WI38 (cell line): ENCODE data around the gene MINK1.

ENCODE experiments used
- H3K4me3 ChIP-seq: 2 replicates; pipeline ENCODE4 v1.5.1; 2011; ENCODE audit warnings: low read depth, mild to moderate bottlenecking, control low read depth, low read length
- CTCF ChIP-seq: IDR thresholded peaks from 2 replicates; pipeline ENCODE4 v1.5.1; 2012; ENCODE audit warnings: low read depth, mild to moderate bottlenecking, control low read depth, low read length

The MINK1 gene

GRCh38 chr17:4789701-4789950 lies 43.5 kb upstream of the MINK1 start:
- TF ChIP-seq CTCF = no peak

DNA sequence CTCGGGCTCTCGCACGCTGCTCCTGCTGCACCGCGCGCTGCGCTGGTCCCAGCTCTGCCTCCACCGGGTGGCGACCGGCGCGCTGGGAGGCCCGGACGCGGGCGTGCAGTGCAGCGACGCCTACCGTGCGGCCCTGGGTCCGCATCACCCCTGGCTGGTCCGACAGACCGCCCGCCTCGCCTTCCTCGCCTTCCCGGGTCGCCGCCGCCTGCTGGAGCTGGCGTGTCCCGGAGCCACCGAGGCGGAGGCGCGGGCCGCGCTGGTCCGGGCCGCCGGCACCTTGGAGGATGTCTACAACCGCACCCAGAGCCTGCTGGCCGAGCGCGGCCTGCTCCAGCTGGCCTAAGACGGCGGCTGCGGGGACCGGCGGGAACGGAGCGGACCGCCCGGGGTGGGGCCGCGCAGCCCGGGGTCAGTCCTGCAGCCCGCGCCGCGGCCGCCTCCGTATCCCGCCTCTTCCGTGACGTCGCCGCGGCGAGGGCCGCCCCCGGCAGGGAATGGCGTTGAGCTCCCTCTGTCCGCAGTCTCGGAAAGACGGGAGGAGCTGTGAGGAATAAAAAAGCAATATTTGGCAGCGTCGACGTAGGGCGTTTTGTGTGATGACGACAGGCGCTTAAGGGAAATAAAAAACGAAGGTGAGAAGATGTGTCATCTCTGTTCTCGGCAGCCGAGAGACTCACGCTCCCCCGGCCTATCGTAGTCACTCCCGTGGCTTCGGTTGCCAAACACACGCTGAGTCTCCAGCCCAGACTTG lies 43.0 kb upstream of the MINK1 start:
- peak; percentile 78 for TF ChIP-seq CTCF
- H3K4me3 ChIP-seq = peak overlapping the region; percentile 62

More at GRCh38 chr17:4789701-4789950, 43.5 kb upstream of the MINK1 start:
- H3K4me3 ChIP-seq = peak overlapping the region; percentile 62

GRCh38 chr17:4790705-4791088 lies 42.4 kb upstream of the MINK1 start:
- peak overlapping the region; percentile 62 for H3K4me3 ChIP-seq
- no peak for TF ChIP-seq CTCF

DNA sequence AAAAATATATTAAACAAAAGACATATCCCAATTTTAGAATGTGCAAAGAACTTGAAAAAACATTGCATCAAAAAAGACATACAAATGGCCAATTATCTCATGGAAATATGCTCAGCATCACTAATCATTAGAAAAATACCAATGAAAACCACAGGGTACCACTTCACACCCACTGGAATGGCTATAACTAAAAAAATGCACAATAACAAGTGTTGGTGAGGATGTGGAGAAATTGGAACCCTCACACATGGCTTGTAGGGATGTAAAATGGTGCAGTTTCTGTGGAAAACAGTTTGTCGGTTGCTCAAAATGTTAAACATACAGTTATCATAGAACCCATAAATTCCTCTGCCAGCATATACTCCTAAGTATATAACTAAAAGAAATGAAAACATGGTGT lies 38.0 kb upstream of the MINK1 start:
- TF ChIP-seq CTCF = no peak
- H3K4me3 ChIP-seq = no peak overlapping the region

DNA sequence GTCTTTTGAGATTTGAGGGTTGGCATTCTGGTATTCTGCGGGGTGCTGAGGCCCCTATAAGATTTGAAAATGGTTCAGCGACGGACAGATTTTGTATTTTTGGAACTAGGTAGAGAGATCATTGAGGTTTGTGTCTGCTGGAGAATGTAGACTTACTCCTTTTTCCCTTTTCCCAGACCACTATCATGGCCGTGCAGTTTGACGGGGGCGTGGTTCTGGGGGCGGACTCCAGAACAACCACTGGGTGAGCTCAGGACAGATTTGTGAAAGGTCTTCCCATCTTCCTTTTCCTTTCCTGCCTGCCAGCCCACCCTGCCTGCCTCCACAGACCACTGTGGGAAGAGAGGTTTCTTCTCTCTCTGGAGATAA lies 36.6 kb upstream of the MINK1 start:
- H3K4me3 ChIP-seq = peak overlapping the region; percentile 98
- no peak for TF ChIP-seq CTCF

DNA sequence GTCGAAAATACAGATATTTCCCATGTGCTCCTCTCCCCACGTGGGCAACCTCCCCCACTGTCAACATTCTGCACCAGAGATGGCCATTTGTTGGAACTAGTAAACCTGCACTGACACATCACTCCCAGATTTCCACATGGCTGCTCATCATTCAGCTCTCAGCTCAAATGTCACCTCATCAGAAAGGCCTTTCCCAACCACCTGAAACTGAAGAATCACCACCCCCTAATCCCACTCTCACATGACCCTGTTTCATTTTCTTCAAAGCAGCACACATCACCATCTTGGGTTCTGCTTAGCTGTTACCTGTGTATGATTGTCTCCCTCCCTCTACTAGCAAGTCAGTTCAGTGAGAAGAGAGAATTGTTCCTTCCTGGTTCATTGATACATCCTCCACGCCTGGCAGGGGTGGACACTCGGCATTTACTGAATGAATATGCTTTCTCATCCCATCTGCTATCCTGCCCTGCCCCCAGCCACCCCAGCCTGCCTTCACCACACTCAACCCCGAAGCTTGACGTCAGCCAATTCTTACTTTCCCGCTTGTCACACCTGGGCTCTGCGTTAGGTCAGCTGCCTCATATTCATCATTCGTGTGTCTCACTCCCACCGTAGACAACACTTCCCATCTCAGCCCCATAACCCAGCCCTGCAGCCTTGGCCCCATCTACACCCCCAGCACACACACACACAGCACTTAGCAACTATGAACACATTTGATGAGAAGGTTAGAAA lies 32.5 kb upstream of the MINK1 start:
- TF ChIP-seq CTCF = no peak

DNA sequence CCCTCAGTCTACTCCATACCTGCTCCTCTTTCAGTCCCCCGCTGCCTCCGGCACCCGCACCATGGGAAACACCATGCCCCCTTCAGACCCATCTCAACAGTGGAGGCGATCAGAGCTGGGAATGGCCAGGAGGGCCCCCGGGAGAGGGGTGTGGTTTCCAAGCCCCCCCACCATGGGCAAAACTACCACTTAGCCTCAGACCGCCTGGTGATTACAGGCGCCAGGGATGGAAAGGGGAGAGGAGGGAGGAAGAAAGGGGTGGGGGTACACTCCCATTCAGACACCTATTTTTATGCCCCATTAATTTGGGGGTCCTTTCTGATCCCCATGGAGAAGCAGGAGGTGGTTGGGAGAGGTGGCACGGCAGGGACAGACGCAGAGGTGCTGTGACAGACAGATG lies 30.9 kb upstream of the MINK1 start, which contains the start of gene C17orf114:
TSS of gene C17orf114 (minus strand) at position 101 of the 400 bp plus-strand sequence.
- H3K4me3 ChIP-seq = no peak within 1 kb of the TSS
- no peak for TF ChIP-seq CTCF

More for the DNA sequence above, 32.5 kb upstream of the MINK1 start:
- H3K4me3 ChIP-seq = no peak overlapping the region
